K562 treated with DMSO at 1 percent for 4 hours (cell line): ENCODE results near the gene SERPINF2. TPM values are rescaled to one million over a fixed set of nuclear protein-coding genes. Genes with fewer than 3 reads are reported as not detected.

Source experiments
- total RNA-seq: library from RNA; unstranded; fragments of 300-600 nt; gene quantifications from 2 replicates; pipeline ENCODE4 v1.2.3, GENCODE V29; 2022; ENCODE audit not compliant: insufficient read depth

SERPINF2 gene
- total RNA-seq: not detected in 2 replicates

DNA sequence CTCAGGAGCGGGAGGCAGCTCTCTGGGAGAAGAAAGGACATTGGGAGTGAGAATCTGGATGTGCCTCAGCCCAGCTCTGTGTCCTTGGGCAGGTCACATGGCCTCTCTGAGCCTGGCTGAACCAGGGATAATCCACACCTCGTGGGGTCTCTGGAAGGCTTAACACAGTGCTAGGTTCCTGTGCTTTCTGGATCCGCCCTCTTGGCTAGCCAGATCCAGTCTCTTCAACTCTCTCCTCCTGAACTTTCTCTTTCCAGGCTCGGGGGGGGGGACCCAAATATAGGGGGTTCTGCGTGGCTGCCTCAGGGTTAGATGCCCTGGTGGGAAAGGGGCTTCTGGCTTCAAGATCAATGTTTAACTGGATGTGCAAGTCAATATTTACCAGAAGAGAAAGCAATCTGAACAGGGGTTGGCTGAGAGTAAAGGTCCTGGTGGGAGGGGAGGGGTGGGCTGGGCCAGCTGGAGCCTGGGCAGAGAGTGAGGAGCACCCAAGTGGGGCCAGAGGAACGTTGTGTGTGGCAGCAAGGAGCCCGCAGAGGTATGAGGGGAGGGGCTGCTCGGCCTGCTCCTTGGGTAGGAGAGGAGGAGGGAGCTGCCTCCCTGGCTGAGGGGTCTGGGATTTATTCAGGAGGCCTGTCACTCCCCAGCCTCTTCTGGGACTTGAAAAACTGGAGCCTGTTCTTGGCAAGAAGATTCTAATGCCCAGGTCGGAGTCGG is at the start of gene SERPINF2:
Gene SERPINF2, plus strand, starts transcription at position 501 of the 717 bp plus-strand sequence. CDS start 2,125 bp downstream, outside the sequence.

DNA sequence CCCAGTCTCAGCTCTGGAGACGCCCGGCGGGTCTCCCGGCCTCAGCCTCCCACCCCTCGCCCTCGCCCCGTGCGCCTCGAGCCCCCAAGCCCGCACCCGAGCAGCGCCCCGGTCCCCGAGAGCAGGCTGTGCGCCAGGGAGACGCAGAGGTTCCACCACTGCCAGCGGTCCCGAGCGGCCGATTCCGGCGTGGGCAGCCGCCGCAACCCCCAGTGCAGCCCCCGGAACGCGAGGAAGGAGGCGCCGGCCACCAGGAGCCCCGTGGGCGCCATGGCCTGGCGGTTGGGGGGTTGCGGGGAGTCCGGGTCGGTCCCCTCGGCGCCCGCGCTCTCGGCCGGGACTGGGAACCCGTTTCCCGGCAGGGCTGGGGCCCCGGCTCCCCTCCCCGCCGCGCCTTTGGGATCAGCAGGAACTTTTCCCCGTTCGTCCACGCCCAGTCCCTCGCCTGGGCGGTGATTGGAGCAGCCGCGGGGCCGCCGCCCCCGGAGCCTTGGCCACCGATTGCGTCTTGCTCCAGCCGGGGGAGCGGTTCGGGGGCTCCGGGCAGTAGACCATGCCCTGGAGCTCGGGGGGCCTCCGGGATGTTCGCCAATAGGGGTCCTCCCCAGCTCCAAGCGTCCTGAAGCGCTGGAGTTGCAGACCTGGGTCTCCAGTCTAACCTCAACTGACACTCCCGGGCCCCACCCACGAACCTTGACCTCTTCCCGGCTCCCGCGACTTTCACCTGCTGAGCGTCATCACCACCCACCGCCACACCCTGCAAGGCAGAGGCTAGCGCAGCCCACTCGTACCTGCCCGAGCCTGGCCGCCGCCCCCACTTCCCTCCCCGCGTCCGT is 32.5 kb upstream of the SERPINF2 start, which contains the start of gene TLCD2:
Gene TLCD2, minus strand, starts transcription at position 407 of the 836 bp plus-strand sequence. Its CDS starts 135 bp downstream, at position 272.

DNA sequence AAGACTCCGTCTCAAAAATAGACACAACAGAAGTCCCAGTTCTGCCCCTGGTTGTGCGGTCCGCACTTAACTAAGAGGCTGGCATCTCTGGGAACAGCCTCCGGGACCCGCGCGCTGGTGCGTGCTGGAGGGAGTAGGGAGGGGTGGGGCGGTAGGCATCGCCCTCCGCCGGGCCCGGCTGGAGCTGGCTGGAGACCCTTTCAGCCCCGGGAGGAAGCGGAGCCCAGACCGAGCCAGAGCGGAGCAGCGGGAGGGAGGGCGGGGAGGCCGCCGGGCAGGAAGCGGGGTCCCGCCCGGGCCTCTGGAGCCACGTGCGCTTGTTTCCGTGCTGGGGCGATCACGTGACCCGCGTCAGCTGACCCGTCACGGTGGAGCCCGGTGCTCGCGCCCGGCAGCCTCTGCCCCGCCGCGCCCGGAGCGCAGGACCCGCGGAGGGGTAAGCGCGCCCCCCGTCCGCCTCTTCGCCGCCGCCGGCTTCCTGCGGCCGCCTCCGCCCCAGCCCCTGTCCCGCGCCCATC is 18.3 kb upstream of the SERPINF2 start, which contains the start of gene WDR81:
Gene WDR81, plus strand, starts transcription at position 354 of the 518 bp plus-strand sequence. CDS start 256 bp downstream, outside the sequence.

Other genes with a start within 250 kb of the SERPINF2 start
- 22.7 and 27.5 TPM in 2 replicates for gene INPP5K, start 226.3 kb upstream of the SERPINF2 start, total RNA-seq
- 30.7 and 35.8 TPM in 2 replicates for gene PITPNA, start 180.1 kb upstream of the SERPINF2 start, total RNA-seq
- gene SLC43A2, start 114.0 kb upstream of the SERPINF2 start, total RNA-seq: 1.8 TPM in 2 replicates
- 5.1 and 8.9 TPM in 2 replicates for gene SCARF1, start 97.1 kb upstream of the SERPINF2 start, total RNA-seq
- gene RILP, start 93.0 kb upstream of the SERPINF2 start, total RNA-seq: 44.9 and 58.1 TPM in 2 replicates
- 115 and 133 TPM in 2 replicates for gene PRPF8, start 58.0 kb upstream of the SERPINF2 start, total RNA-seq
- gene TLCD2, start 32.5 kb upstream of the SERPINF2 start, total RNA-seq: 1.8 and 2.3 TPM in 2 replicates
- gene WDR81, start 18.2 kb upstream of the SERPINF2 start, total RNA-seq: 11.7 and 14.5 TPM in 2 replicates
- 82.0 and 83.9 TPM in 2 replicates for gene SERPINF1, start 19.2 kb downstream of the SERPINF2 start, total RNA-seq
- 8.8 and 8.9 TPM in 2 replicates for gene SMYD4, start 87.0 kb downstream of the SERPINF2 start, total RNA-seq
- 38.3 and 40.6 TPM in 2 replicates for gene RPA1, start 87.1 kb downstream of the SERPINF2 start, total RNA-seq